Body of pancreas (tissue), 4 donors: ENCODE data around the gene SLC39A2.
"Not testable (repeated sequence)": the region's sequence is repeated elsewhere in the genome, so short reads cannot be mapped to it uniquely, and the experiment has no call there.

Experiments
- CTCF ChIP-seq, 7 experiments: fragments of 450-650 bp in 4 of 7; fragments of 200-600 bp in 3 of 7; sonication (generic) in 3 of 7; IDR thresholded peaks; one replicate each; pipeline ENCODE4 v1.5.1; 2016 to 2019; ENCODE audit warnings: antibody characterized with exemption in 7 of 7
- POLR2A ChIP-seq, 3 donors: fragments of 450-650 bp; IDR thresholded peaks; one replicate each; pipeline ENCODE4 v1.6.1; 2016; ENCODE audit warnings: antibody characterized with exemption in 3 of 3, mild to moderate bottlenecking in 2 of 3

GRCh38 chr14:20958946-20959345 is 40.1 kb upstream of the SLC39A2 start:
- not testable (repeated sequence) for TF ChIP-seq CTCF, POLR2A (IDR thresholded peaks at IDR 0.05)
